HUES48 (cell line): ENCODE data around the gene AACS.
"Not testable (repeated sequence)": the region's sequence is repeated elsewhere in the genome, so short reads cannot be mapped to it uniquely, and the experiment has no call there.

Source experiments
- H3K27ac ChIP-seq: one replicate; pipeline ENCODE4 v1.7.0; 2013; ENCODE audit warnings: low read depth, low read length, inconsistent platforms
- H3K27me3 ChIP-seq: 2 replicates; pipeline ENCODE4 v1.6.1; 2013; ENCODE audit warnings: mild to moderate bottlenecking, low read length; ENCODE audit not compliant: control insufficient read depth, insufficient read depth
- H3K36me3 ChIP-seq: 2 replicates; pipeline ENCODE4 v1.6.1; 2013; ENCODE audit warnings: low read length; ENCODE audit not compliant: control insufficient read depth, insufficient read depth
- H3K4me1 ChIP-seq: 2 replicates; pipeline ENCODE4 v1.6.1; 2013; ENCODE audit warnings: mild to moderate bottlenecking, low read length; ENCODE audit not compliant: control insufficient read depth, insufficient read depth
- H3K4me3 ChIP-seq: 2 replicates; pipeline ENCODE4 v1.5.1; 2013; ENCODE audit warnings: mild to moderate bottlenecking, low read depth, low read length
- H3K9ac ChIP-seq: 2 replicates; pipeline ENCODE4 v1.6.1; 2013; ENCODE audit warnings: mild to moderate bottlenecking, low read depth, low read length, moderate library complexity
- H3K9me3 ChIP-seq: 2 replicates; pipeline ENCODE4 v1.6.1; 2013; ENCODE audit warnings: low read length; ENCODE audit not compliant: control insufficient read depth, insufficient read depth

Gene AACS

DNA sequence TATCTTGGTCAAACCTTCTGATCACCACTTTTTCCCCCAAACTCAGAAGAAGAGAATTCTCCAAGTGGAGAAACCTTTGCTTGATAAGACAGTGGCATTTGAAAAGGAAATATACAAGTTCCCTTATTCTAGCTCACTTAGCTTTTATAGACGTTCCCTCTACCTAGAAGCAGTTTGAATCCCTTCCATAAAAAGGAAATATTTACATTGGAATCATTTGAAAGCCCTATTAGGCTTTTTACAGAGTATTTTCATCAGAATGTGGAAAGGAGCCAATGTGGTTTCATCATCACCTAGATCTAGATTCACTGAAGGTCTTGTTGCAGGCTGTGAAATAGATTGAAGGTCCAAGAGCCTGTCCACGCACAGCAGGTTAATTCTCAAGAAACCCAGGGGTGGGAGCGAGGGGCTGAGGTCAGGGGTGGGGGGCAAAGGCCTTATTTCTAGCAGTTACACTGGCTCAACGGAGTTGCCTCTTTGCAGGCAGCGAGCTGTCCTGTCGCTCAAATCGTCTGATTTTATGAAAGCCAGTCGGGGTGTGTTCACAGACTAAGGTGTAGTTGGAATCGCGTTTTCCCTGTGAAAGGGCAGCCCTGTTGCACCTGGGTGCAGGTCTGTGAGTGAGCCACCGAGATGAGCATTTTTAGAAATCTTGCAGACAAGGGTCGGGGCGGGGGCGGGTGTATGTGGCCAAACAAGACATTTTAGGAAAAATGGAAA is 45.6 kb downstream of the AACS start:
- no peaks in the 10 kb centered on the region for H3K27me3 ChIP-seq
- no peak overlapping the region for H3K4me3 ChIP-seq
- peaks cover 59% of the 10 kb centered on the region for H3K36me3 ChIP-seq
- no peaks in the 10 kb centered on the region for H3K9me3 ChIP-seq
- no peak overlapping the region for H3K9ac ChIP-seq
- no peak overlapping the region for H3K27ac ChIP-seq
- H3K4me1 ChIP-seq: no peaks in the 10 kb centered on the region

- no peaks in the 10 kb centered on the region for H3K9me3 ChIP-seq
- H3K36me3 ChIP-seq: peaks cover 59% of the 10 kb centered on the region
- no peak overlapping the region for H3K27ac ChIP-seq
- no peaks in the 10 kb centered on the region for H3K4me1 ChIP-seq
- H3K4me3 ChIP-seq: no peak overlapping the region
- H3K27me3 ChIP-seq: no peaks in the 10 kb centered on the region
- H3K9ac ChIP-seq: no peak overlapping the region
Measured at GRCh38 chr12:125111403-125111802, 46.2 kb downstream of the AACS start.

- H3K27ac ChIP-seq, H3K9me3 ChIP-seq, H3K27me3 ChIP-seq, H3K9ac ChIP-seq, H3K4me3 ChIP-seq, H3K4me1 ChIP-seq: not testable (repeated sequence)
- peaks cover 51% of the 10 kb centered on the region for H3K36me3 ChIP-seq
Measured at GRCh38 chr12:125112614-125113013, 47.4 kb downstream of the AACS start.

GRCh38 chr12:125113263-125113662 is 48.0 kb downstream of the AACS start:
- Histone ChIP-seq H3K27me3 (no peaks in the 10 kb centered on the region), H3K9ac (no peak overlapping the region), H3K9me3 (no peaks in the 10 kb centered on the region), H3K4me1 (no peaks in the 10 kb centered on the region), H3K4me3 (no peak overlapping the region), H3K36me3 (peaks cover 50% of the 10 kb centered on the region), H3K27ac (no peak overlapping the region)

GRCh38 chr12:125113789-125114188 is 48.6 kb downstream of the AACS start:
- H3K36me3 ChIP-seq: peaks cover 51% of the 10 kb centered on the region
- H3K27ac ChIP-seq: no peak overlapping the region
- H3K4me1 ChIP-seq: no peaks in the 10 kb centered on the region
- H3K27me3 ChIP-seq: no peaks in the 10 kb centered on the region
- no peak overlapping the region for H3K4me3 ChIP-seq
- H3K9me3 ChIP-seq: no peaks in the 10 kb centered on the region
- no peak overlapping the region for H3K9ac ChIP-seq

DNA sequence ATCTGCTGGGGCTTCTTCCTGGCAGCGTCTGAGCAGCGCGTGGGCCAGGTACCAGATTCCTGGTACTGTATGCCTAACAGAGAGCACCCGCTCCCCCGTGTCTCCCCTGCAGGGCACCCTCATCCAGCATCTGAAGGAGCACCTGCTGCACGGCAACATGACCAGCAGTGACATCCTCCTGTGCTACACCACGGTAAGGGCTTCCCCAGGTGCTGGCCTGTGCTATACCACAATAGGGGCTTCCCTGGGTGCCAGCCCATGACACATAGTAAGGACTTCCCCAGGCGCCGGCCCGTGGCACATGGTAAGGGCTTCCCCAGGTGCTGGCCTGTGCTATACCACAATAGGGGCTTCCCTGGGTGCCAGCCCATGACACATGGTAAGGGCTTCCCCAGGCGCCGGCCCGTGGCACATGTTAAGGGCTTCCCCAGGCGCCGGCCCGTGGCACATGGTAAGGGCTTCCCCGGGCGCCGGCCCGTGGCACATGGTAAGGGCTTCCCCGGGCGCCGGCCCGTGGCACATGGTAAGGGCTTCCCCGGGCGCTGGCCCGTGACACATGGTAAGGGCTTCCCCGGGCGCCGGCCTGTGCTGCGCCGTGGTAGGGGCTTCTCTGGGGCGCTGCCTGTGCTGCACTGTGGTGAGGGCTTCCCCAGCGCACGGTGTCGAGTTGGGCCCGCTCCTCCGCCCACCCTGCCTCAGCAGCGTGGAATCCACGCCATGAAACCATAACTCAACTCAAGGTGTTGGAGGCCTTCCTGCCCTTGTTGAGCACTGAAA is 49.3 kb downstream of the AACS start:
- Histone ChIP-seq H3K27me3 (no peaks in the 10 kb centered on the region), H3K9ac (no peak overlapping the region), H3K9me3 (no peaks in the 10 kb centered on the region), H3K36me3 (peaks cover 51% of the 10 kb centered on the region), H3K4me1 (no peaks in the 10 kb centered on the region), H3K27ac (no peak overlapping the region), H3K4me3 (no peak overlapping the region)

DNA sequence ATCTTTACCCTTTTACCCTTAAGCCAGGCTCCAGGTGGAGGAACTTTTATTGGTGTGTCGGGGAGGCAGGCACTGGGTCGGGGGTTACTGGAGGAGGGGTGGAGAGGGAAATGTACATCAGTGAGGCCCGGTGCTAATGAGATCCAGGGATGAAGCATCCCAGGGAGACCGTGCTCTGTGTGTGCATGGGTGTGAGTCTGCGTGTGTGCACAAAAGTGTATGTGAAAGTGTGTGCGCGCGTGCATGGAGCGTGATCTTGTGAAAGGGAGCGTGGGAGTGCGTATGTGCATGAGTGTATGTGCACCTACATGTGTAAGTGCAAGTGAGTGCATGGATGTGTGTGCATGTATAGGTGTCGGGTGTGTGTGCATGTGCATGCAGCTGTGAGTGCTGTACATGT is 55.3 kb downstream of the AACS start:
- H3K27me3 ChIP-seq: no peaks in the 10 kb centered on the region
- peaks cover 47% of the 10 kb centered on the region for H3K36me3 ChIP-seq
- H3K9ac ChIP-seq: no peak overlapping the region
- H3K9me3 ChIP-seq: no peaks in the 10 kb centered on the region
- no peak overlapping the region for H3K27ac ChIP-seq
- H3K4me3 ChIP-seq: no peak overlapping the region
- no peaks in the 10 kb centered on the region for H3K4me1 ChIP-seq

DNA sequence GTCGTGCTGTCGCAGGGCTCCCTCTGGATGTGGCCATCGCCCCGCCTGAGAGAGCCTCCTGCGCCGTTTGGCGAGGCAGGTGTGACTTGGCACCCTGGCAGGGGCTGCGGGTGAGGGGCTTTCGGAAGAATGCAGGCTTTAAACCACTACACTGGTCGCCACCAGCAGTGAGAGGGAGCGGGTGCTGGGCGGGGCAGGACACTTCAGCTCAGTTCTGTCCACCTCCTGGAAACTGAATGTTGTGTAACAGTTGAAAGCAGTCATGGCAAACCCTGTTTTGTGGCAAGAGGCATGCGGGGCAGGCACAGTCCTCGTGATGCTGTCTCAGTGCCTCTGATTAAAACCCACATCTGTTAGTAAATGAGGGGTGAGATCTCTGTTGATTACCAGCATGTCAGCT is 55.9 kb downstream of the AACS start:
- H3K36me3 ChIP-seq: peaks cover 49% of the 10 kb centered on the region
- no peaks in the 10 kb centered on the region for H3K4me1 ChIP-seq
- no peaks in the 10 kb centered on the region for H3K27me3 ChIP-seq
- H3K9ac ChIP-seq: no peak overlapping the region
- no peak overlapping the region for H3K4me3 ChIP-seq
- no peak overlapping the region for H3K27ac ChIP-seq
- H3K9me3 ChIP-seq: no peaks in the 10 kb centered on the region

DNA sequence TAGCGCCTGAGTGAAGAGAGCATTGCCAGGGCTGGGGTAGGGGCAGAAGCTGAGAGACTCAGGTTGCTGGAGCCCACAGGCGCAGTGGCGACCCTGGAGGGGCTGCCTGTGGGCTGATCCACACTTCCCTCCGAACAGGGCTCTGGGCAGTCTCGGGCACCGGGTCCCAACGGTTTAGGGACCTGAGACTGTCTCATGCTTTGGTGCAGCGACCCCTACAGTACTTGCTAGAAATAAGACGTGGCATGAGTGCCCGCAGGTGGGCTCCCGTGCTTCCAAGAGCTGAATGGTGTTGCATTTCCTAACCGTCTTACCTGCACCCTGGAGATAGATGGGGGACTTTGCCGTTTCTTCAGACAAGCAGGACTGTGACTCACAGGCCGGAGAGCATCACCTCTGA is 57.4 kb downstream of the AACS start:
- H3K36me3 ChIP-seq: peaks cover 48% of the 10 kb centered on the region
- H3K4me1 ChIP-seq: no peaks in the 10 kb centered on the region
- H3K27ac ChIP-seq: no peak overlapping the region
- H3K9ac ChIP-seq: no peak overlapping the region
- no peaks in the 10 kb centered on the region for H3K27me3 ChIP-seq
- no peaks in the 10 kb centered on the region for H3K9me3 ChIP-seq
- H3K4me3 ChIP-seq: no peak overlapping the region

- no peaks in the 10 kb centered on the region for H3K4me1 ChIP-seq
- H3K27ac ChIP-seq: no peak overlapping the region
- peaks cover 47% of the 10 kb centered on the region for H3K36me3 ChIP-seq
- H3K27me3 ChIP-seq: no peaks in the 10 kb centered on the region
- H3K9ac ChIP-seq: no peak overlapping the region
- H3K4me3 ChIP-seq: no peak overlapping the region
- H3K9me3 ChIP-seq: no peaks in the 10 kb centered on the region
Measured at GRCh38 chr12:125124320-125124966, 59.2 kb downstream of the AACS start.

DNA sequence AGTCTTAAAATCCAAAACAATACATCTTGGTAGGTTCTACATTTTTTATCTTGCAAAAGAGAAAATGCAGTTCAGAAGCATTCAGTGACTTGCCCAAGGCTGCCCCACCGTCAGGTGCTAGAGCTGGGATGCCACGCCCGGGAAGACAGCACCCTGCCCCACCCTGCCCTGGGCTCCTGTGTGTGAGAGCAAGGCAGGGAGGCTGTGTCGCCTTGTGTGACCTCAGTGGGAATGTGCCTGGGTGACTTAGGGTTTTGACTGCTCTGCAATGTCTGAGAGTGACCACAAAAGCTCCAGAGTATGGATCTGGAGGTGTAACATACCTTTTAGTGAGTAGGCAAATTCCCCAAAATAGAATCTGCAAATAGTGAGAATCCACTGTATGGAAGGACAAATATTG is 60.0 kb downstream of the AACS start:
- Histone ChIP-seq H3K27ac (no peak overlapping the region), H3K9me3 (no peaks in the 10 kb centered on the region), H3K27me3 (no peaks in the 10 kb centered on the region), H3K9ac (no peak overlapping the region), H3K4me1 (no peaks in the 10 kb centered on the region), H3K36me3 (peaks cover 53% of the 10 kb centered on the region), H3K4me3 (no peak overlapping the region)
